GM12872 (cell line): ENCODE measurements around the gene RNF8.

Experiments
- CTCF ChIP-seq: IDR thresholded peaks from 3 replicates; pipeline ENCODE4 v1.5.1; 2011; ENCODE audit warnings: low read depth, mild to moderate bottlenecking, low read length, moderate library complexity; ENCODE audit not compliant: insufficient read depth

Gene RNF8

GRCh38 chr6:37382994-37383765, 29.4 kb downstream of the RNF8 start:
- TF ChIP-seq CTCF: no peak

DNA sequence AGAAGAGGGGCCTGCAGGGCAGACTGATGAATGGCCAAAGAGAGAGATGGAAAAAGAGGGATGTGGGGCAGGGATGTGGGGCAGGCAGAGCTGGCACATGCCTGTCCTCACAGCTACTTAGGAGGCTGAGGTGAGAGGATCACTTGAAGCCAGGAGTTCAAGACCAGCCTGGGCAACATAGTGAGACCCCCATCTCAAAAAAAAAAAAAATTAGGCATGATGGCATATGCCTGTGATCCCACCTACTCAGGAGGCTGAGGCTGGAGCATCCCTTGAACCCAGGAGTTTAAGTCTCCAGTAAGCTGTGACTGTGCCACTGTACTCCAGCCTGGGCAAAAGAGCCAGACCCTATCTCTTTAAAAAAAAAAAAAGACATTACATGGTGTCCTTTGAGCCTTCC, 34.8 kb downstream of the RNF8 start:
- no peak for TF ChIP-seq CTCF

- no peak for TF ChIP-seq CTCF
These were observed 36.1 kb downstream of the RNF8 start for GRCh38 chr6:37389857-37390256.

- no peak for TF ChIP-seq CTCF
These were observed 37.3 kb downstream of the RNF8 start for GRCh38 chr6:37391120-37391519.

DNA sequence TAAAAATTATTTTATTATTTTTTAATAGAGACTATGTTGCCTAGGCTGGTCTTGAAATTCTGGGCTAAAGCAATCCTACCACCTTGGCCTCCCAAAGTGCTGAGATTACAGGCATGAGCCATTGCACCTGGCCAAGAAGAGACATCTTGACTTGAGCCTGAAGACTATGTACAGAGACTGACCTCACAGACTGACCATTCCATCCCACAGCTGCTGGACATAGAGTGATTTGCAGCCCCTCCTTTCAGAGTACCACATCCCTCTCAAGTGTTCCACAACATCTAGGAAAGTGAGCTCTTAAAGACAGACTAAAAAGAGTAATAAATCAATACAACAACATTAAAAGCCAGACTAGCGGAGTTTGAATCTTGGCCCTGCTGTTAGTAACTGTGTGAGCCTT, 39.0 kb downstream of the RNF8 start:
- TF ChIP-seq CTCF: no peak

- no peak for TF ChIP-seq CTCF
These were observed 39.7 kb downstream of the RNF8 start for GRCh38 chr6:37393381-37393929.

- TF ChIP-seq CTCF: no peak
These were observed 42.9 kb downstream of the RNF8 start for GRCh38 chr6:37396571-37397180.
